ENCODE measurements around the gene HINFP.
"Not testable (repeated sequence)": the region's sequence is repeated elsewhere in the genome, so short reads cannot be mapped to it uniquely, and the experiment has no call there.

- not testable (repeated sequence) for TF ChIP-seq SP2 (IDR thresholded peaks at IDR 0.05; ENCODE audit: extremely low read depth, low read depth, low read length, poor library complexity, severe bottlenecking); BDP1 (IDR thresholded peaks at IDR 0.05; ENCODE audit: insufficient read depth, insufficient read length); ZBTB26 (CRISPR knock-in tag; IDR thresholded peaks at IDR 0.05); ZBTB33 (CRISPR knock-in tag; IDR thresholded peaks at IDR 0.05)
These were observed 17.9 kb downstream of the HINFP start for GRCh38 chr11:119139276-119139675.
